Parathyroid adenoma (tissue), 2 donors: ENCODE results near the gene VAT1.

ENCODE experiments used
- H2AFZ ChIP-seq: fragments of 300-600 bp; sonication (generic); one replicate; pipeline ENCODE4 v1.7.0; 2017; ENCODE audit warnings: antibody characterized with exemption, mild to moderate bottlenecking
- H3K27ac ChIP-seq: fragments of 300-600 bp; sonication (generic); one replicate; pipeline ENCODE4 v1.7.0; 2017
- H3K27me3 ChIP-seq: fragments of 300-600 bp; sonication (generic); one replicate; pipeline ENCODE4 v1.7.0; 2017; ENCODE audit warnings: low read length; ENCODE audit not compliant: control insufficient read depth, insufficient read depth
- H3K36me3 ChIP-seq: fragments of 300-600 bp; sonication (generic); one replicate; pipeline ENCODE4 v1.7.0; 2017; ENCODE audit warnings: low read length; ENCODE audit not compliant: control insufficient read depth, insufficient read depth
- H3K4me1 ChIP-seq: fragments of 300-600 bp; sonication (generic); one replicate; pipeline ENCODE4 v1.7.0; 2017; ENCODE audit warnings: control low read depth
- H3K4me2 ChIP-seq: fragments of 300-600 bp; sonication (generic); one replicate; pipeline ENCODE4 v1.7.0; 2017; ENCODE audit warnings: low read length
- H3K4me3 ChIP-seq: fragments of 300-600 bp; sonication (generic); one replicate; pipeline ENCODE4 v1.7.0; 2017; ENCODE audit warnings: low read depth, low read length
- H3K79me2 ChIP-seq: fragments of 300-600 bp; sonication (generic); one replicate; pipeline ENCODE4 v1.7.0; 2017; ENCODE audit warnings: control low read depth
- H3K9ac ChIP-seq: fragments of 300-600 bp; sonication (generic); one replicate; pipeline ENCODE4 v1.7.0; 2017; ENCODE audit warnings: mild to moderate bottlenecking
- H3K9me3 ChIP-seq: fragments of 300-600 bp; sonication (generic); one replicate; pipeline ENCODE4 v1.7.0; 2017; ENCODE audit warnings: low read length; ENCODE audit not compliant: control insufficient read depth
- TF ChIP-seq, protein P1 (sequence below): fragments of 300-600 bp; sonication (generic); IDR thresholded peaks from one replicate; pipeline ENCODE4 v1.7.0; 2017; ENCODE audit warnings: antibody characterized with exemption, mild to moderate bottlenecking
- donor health status: primary hyperparathyroidism.

Gene VAT1

GRCh38 chr17:43014649-43015542 is 7.3 kb downstream of the VAT1 start:
- Histone ChIP-seq H3K27me3 (no peaks in the 10 kb centered on the region), H3K27ac (peak overlapping the region; percentile 49), H2AFZ (no peak overlapping the region), H3K9me3 (no peaks in the 10 kb centered on the region), H3K4me3 (no peak overlapping the region), H3K4me1 (peaks cover 3% of the 10 kb centered on the region), H3K36me3 (no peaks in the 10 kb centered on the region), H3K79me2 (no peaks in the 10 kb centered on the region), H3K9ac (no peak overlapping the region), H3K4me2 (no peak overlapping the region)
- TF ChIP-seq, protein P1, sequence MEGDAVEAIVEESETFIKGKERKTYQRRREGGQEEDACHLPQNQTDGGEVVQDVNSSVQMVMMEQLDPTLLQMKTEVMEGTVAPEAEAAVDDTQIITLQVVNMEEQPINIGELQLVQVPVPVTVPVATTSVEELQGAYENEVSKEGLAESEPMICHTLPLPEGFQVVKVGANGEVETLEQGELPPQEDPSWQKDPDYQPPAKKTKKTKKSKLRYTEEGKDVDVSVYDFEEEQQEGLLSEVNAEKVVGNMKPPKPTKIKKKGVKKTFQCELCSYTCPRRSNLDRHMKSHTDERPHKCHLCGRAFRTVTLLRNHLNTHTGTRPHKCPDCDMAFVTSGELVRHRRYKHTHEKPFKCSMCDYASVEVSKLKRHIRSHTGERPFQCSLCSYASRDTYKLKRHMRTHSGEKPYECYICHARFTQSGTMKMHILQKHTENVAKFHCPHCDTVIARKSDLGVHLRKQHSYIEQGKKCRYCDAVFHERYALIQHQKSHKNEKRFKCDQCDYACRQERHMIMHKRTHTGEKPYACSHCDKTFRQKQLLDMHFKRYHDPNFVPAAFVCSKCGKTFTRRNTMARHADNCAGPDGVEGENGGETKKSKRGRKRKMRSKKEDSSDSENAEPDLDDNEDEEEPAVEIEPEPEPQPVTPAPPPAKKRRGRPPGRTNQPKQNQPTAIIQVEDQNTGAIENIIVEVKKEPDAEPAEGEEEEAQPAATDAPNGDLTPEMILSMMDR: no peak

GRCh38 chr17:43014020-43014648 is 8.1 kb downstream of the VAT1 start:
- no peaks in the 10 kb centered on the region for H3K79me2 ChIP-seq
- peaks cover 3% of the 10 kb centered on the region for H3K4me1 ChIP-seq
- no peak overlapping the region for H3K4me2 ChIP-seq
- H3K9ac ChIP-seq: no peak overlapping the region
- TF ChIP-seq, protein P1: no peak
- H3K27me3 ChIP-seq: no peaks in the 10 kb centered on the region
- H3K27ac ChIP-seq: no peak overlapping the region
- H3K9me3 ChIP-seq: no peaks in the 10 kb centered on the region
- H3K4me3 ChIP-seq: no peak overlapping the region
- H3K36me3 ChIP-seq: no peaks in the 10 kb centered on the region
- H2AFZ ChIP-seq: no peak overlapping the region

GRCh38 chr17:43013296-43013695 is 8.9 kb downstream of the VAT1 start:
- Histone ChIP-seq H2AFZ (no peak overlapping the region), H3K4me2 (no peak overlapping the region), H3K4me3 (no peak overlapping the region), H3K36me3 (no peaks in the 10 kb centered on the region), H3K4me1 (no peaks in the 10 kb centered on the region), H3K9ac (no peak overlapping the region), H3K27me3 (no peaks in the 10 kb centered on the region), H3K79me2 (no peaks in the 10 kb centered on the region), H3K27ac (no peak overlapping the region), H3K9me3 (no peaks in the 10 kb centered on the region)
- TF ChIP-seq, protein P1: no peak

DNA sequence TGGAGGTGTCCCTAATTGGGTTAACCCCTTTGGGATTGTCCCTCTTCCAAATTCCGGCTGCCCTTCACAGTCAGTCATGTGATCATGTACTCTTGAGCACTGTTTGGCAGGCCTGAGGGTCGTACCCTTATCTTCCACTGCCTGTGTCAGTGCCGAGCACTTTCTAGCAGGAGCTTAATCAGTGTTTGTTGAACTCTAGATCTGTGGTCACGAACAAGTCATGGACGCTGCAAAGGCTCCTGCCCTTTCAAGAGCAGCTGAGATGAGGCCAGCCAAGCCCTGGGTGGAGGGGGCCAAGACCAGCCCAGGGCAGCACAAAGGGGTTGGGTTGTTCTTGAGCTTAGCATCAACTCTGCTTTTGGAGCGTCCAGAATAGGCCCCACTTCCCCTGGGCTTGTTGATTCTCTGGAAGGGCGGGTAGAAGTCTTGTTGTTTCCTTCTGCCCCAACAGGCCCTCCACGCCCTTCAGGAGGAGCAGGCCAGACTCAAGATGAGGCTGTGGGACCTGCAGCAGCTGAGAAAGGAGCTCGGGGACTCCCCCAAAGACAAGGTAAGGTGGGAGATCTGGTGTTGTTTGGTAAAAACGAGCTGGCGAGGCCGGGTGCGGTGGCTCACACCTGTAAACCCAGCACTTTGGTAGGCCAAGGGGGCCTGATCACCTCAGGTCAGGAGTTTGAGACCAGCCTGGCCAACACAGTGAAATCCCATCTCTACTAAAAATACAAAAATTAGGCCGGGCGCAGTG is 10.3 kb downstream of the VAT1 start:
- no peak overlapping the region for H3K4me2 ChIP-seq
- TF ChIP-seq, protein P1: no peak
- H3K27me3 ChIP-seq: no peaks in the 10 kb centered on the region
- no peak overlapping the region for H3K4me3 ChIP-seq
- no peaks in the 10 kb centered on the region for H3K36me3 ChIP-seq
- peaks cover 1% of the 10 kb centered on the region for H3K4me1 ChIP-seq
- H2AFZ ChIP-seq: no peak overlapping the region
- no peaks in the 10 kb centered on the region for H3K79me2 ChIP-seq
- H3K9me3 ChIP-seq: no peaks in the 10 kb centered on the region
- no peak overlapping the region for H3K27ac ChIP-seq
- no peak overlapping the region for H3K9ac ChIP-seq
